ENCODE results near the gene RTN4R. TPM values are rescaled to one million over a fixed set of nuclear protein-coding genes. Genes with fewer than 3 reads are reported as not detected.

Gene RTN4R
- total and polyA plus RNA-seq, 9 of the 15 experiments (the other 6 are each of a cell fraction or from before 2014, with no cell fraction given) = 0.04 to 2.8 (median 1.4) TPM; not detected in 3

DNA sequence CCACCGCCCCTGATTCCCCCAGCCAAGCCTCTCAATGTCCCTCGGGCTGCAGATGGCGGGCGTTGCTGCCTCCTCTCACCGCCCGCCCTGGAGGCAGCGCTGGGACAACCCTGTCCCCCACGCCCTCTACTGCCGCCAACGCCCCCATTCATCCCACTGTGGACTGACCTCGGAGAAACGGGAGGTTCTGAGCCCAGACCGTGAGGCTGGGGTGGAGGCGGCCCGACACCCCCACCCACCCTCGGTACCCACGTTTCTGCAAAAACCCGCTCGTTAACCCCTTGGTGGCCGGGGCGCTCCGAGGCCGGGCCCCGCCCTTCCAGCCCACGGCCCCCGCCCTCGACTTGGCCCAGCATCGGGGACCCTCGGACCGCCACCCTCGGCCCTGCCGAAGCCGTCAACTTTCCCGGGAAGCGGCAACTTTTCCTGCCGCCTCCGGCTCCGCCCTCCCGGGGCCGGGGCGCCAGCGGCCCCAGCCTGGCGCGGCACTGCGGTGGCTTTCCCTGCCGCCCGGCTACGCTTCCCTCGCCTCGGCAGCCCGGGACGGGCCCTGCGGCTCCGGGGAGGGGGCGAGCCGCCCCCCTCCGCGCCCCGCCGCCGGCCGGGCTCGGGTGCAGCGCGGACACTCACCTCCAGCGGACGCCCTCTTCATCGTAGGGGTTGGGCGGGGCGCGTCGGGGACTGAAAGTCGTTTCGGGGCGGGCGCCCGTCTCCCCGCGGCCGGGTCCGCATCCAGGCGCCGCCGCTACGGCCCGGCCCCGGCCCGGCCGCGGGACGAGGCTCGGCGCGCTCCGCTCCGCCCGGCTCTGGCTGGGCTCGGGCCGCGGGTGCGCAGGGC, 458 bp downstream of the RTN4R start (continued):
- TF ChIP-seq, protein P1, sequence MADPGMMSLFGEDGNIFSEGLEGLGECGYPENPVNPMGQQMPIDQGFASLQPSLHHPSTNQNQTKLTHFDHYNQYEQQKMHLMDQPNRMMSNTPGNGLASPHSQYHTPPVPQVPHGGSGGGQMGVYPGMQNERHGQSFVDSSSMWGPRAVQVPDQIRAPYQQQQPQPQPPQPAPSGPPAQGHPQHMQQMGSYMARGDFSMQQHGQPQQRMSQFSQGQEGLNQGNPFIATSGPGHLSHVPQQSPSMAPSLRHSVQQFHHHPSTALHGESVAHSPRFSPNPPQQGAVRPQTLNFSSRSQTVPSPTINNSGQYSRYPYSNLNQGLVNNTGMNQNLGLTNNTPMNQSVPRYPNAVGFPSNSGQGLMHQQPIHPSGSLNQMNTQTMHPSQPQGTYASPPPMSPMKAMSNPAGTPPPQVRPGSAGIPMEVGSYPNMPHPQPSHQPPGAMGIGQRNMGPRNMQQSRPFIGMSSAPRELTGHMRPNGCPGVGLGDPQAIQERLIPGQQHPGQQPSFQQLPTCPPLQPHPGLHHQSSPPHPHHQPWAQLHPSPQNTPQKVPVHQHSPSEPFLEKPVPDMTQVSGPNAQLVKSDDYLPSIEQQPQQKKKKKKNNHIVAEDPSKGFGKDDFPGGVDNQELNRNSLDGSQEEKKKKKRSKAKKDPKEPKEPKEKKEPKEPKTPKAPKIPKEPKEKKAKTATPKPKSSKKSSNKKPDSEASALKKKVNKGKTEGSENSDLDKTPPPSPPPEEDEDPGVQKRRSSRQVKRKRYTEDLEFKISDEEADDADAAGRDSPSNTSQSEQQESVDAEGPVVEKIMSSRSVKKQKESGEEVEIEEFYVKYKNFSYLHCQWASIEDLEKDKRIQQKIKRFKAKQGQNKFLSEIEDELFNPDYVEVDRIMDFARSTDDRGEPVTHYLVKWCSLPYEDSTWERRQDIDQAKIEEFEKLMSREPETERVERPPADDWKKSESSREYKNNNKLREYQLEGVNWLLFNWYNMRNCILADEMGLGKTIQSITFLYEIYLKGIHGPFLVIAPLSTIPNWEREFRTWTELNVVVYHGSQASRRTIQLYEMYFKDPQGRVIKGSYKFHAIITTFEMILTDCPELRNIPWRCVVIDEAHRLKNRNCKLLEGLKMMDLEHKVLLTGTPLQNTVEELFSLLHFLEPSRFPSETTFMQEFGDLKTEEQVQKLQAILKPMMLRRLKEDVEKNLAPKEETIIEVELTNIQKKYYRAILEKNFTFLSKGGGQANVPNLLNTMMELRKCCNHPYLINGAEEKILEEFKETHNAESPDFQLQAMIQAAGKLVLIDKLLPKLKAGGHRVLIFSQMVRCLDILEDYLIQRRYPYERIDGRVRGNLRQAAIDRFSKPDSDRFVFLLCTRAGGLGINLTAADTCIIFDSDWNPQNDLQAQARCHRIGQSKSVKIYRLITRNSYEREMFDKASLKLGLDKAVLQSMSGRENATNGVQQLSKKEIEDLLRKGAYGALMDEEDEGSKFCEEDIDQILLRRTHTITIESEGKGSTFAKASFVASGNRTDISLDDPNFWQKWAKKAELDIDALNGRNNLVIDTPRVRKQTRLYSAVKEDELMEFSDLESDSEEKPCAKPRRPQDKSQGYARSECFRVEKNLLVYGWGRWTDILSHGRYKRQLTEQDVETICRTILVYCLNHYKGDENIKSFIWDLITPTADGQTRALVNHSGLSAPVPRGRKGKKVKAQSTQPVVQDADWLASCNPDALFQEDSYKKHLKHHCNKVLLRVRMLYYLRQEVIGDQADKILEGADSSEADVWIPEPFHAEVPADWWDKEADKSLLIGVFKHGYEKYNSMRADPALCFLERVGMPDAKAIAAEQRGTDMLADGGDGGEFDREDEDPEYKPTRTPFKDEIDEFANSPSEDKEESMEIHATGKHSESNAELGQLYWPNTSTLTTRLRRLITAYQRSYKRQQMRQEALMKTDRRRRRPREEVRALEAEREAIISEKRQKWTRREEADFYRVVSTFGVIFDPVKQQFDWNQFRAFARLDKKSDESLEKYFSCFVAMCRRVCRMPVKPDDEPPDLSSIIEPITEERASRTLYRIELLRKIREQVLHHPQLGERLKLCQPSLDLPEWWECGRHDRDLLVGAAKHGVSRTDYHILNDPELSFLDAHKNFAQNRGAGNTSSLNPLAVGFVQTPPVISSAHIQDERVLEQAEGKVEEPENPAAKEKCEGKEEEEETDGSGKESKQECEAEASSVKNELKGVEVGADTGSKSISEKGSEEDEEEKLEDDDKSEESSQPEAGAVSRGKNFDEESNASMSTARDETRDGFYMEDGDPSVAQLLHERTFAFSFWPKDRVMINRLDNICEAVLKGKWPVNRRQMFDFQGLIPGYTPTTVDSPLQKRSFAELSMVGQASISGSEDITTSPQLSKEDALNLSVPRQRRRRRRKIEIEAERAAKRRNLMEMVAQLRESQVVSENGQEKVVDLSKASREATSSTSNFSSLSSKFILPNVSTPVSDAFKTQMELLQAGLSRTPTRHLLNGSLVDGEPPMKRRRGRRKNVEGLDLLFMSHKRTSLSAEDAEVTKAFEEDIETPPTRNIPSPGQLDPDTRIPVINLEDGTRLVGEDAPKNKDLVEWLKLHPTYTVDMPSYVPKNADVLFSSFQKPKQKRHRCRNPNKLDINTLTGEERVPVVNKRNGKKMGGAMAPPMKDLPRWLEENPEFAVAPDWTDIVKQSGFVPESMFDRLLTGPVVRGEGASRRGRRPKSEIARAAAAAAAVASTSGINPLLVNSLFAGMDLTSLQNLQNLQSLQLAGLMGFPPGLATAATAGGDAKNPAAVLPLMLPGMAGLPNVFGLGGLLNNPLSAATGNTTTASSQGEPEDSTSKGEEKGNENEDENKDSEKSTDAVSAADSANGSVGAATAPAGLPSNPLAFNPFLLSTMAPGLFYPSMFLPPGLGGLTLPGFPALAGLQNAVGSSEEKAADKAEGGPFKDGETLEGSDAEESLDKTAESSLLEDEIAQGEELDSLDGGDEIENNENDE (IDR thresholded peaks at IDR 0.05; ENCODE audit: low read depth, low read length) = no peak
- TF ChIP-seq ZNF696 (CRISPR knock-in tag; conservative IDR thresholded peaks at IDR 0.05) = no peak
- TF ChIP-seq ELF1 (tag; IDR thresholded peaks at IDR 0.05) = no peak
- TF ChIP-seq FOXM1 (IDR thresholded peaks at IDR 0.05; ENCODE audit: low read depth) = no peak
- peak; percentile 82; the same call in 1 of the 2 replicates for TF ChIP-seq FOXM1 (CRISPR knock-in tag; IDR thresholded peaks at IDR 0.05; ENCODE audit: low read depth)
- TF ChIP-seq SMARCA5 (IDR thresholded peaks at IDR 0.05) = no peak
- TF ChIP-seq, protein P2, sequence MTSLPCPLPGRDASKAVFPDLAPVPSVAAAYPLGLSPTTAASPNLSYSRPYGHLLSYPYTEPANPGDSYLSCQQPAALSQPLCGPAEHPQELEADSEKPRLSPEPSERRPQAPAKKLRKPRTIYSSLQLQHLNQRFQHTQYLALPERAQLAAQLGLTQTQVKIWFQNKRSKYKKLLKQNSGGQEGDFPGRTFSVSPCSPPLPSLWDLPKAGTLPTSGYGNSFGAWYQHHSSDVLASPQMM (CRISPR knock-in tag; IDR thresholded peaks at IDR 0.05) = no peak
- no peak for TF ChIP-seq HEY1 (CRISPR knock-in tag; IDR thresholded peaks at IDR 0.05; ENCODE audit: borderline replicate concordance)
- TF ChIP-seq SRSF9 (IDR thresholded peaks at IDR 0.05; ENCODE audit: borderline replicate concordance, low read depth, low read length) = no peak
- TF ChIP-seq FUS (optimal IDR thresholded peaks at IDR 0.05; ENCODE audit: low read depth, low read length) = no peak
- TF ChIP-seq ARHGAP35 (IDR thresholded peaks at IDR 0.05; ENCODE audit: partially characterized antibody) = no peak
- no peak for TF ChIP-seq ZNF239 (CRISPR knock-in tag; IDR thresholded peaks at IDR 0.05)
- TF ChIP-seq, protein P3, sequence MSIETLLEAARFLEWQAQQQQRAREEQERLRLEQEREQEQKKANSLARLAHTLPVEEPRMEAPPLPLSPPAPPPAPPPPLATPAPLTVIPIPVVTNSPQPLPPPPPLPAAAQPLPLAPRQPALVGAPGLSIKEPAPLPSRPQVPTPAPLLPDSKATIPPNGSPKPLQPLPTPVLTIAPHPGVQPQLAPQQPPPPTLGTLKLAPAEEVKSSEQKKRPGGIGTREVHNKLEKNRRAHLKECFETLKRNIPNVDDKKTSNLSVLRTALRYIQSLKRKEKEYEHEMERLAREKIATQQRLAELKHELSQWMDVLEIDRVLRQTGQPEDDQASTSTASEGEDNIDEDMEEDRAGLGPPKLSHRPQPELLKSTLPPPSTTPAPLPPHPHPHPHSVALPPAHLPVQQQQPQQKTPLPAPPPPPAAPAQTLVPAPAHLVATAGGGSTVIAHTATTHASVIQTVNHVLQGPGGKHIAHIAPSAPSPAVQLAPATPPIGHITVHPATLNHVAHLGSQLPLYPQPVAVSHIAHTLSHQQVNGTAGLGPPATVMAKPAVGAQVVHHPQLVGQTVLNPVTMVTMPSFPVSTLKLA (conservative IDR thresholded peaks at IDR 0.05) = no peak

All from K562 (cell line).